CD4-positive, alpha-beta T cell (primary cell): ENCODE data around the gene YIF1A. TPM values are rescaled to one million over a fixed set of nuclear protein-coding genes. Genes with fewer than 3 reads are reported as not detected.
"Not testable (repeated sequence)": the region's sequence is repeated elsewhere in the genome, so short reads cannot be mapped to it uniquely, and the experiment has no call there.

Source experiments
- ATAC-seq: fragments of 200-7000 bp; cut with Tn5 transposase; one replicate; pipeline ENCODE4 v1.10.0; 2022; ENCODE audit warnings: mild to moderate bottlenecking; ENCODE audit not compliant: poor library complexity
- CTCF ChIA-PET: fragments of 350-600 bp; sonication (Branson Sonifier 250); formaldehyde crosslinking; loops from one replicate; lab custom pipeline; 2021; ENCODE audit warnings: antibody characterized with exemption, inconsistent platforms; lab: Charles Lee
- POLR2A ChIA-PET: fragments of 350-600 bp; sonication (Branson Sonifier 250); formaldehyde crosslinking; loops from one replicate; lab custom pipeline; 2021; ENCODE audit warnings: antibody characterized with exemption, inconsistent platforms; lab: Charles Lee
- DNase-seq, 14 experiments: peaks; one replicate each; pipeline ENCODE4 v3.0.0-alpha.2; 2013 to 2020; ENCODE audit warnings: mixed read lengths in 2 of 14
- H3K27ac ChIP-seq, 2 donors: one replicate each; pipeline versions ENCODE4 v1.5.1 to v1.7.0; 2013; ENCODE audit warnings: low read length in 2 of 2, low read depth in 1 of 2, mild to moderate bottlenecking in 1 of 2
- H3K27me3 ChIP-seq, 2 experiments: 1 replicate in 1 of 2; 2 replicates in 1 of 2; pipeline versions ENCODE4 v1.6.1 to v1.7.0; 2013; ENCODE audit warnings: low read length in 2 of 2, control low read depth in 1 of 2, mild to moderate bottlenecking in 1 of 2, moderate library complexity in 1 of 2; ENCODE audit not compliant: insufficient read depth in 2 of 2, control insufficient read depth in 1 of 2
- H3K36me3 ChIP-seq: one replicate; pipeline ENCODE4 v1.6.1; 2013; ENCODE audit warnings: low read length, control low read depth; ENCODE audit not compliant: insufficient read depth
- H3K4me1 ChIP-seq: one replicate; pipeline ENCODE4 v1.6.1; 2013; ENCODE audit warnings: low read length, control low read depth; ENCODE audit not compliant: insufficient read depth
- H3K4me3 ChIP-seq: one replicate; pipeline ENCODE4 v1.5.1; 2013; ENCODE audit warnings: mild to moderate bottlenecking, low read length, moderate library complexity
- H3K9me3 ChIP-seq, 2 experiments: 1 replicate in 1 of 2; 2 replicates in 1 of 2; pipeline versions ENCODE4 v1.6.1 to v1.7.0; 2013; ENCODE audit warnings: low read length in 2 of 2, mild to moderate bottlenecking in 2 of 2, control low read depth in 1 of 2, moderate library complexity in 1 of 2; ENCODE audit not compliant: control insufficient read depth in 1 of 2, insufficient read depth in 1 of 2
- H3K27ac Mint-ChIP-seq: one replicate; pipeline ENCODE4 v1.8.0; 2020; ENCODE audit warnings: mixed read lengths
- H3K27me3 Mint-ChIP-seq: one replicate; pipeline ENCODE4 v1.8.0; 2021; ENCODE audit warnings: mixed read lengths
- H3K36me3 Mint-ChIP-seq: one replicate; pipeline ENCODE4 v1.8.0; 2021; ENCODE audit warnings: low read depth, mixed read lengths
- H3K4me1 Mint-ChIP-seq: one replicate; pipeline ENCODE4 v1.8.0; 2021; ENCODE audit warnings: low read depth, mixed read lengths
- H3K4me3 Mint-ChIP-seq: one replicate; pipeline ENCODE4 v1.8.0; 2020; ENCODE audit warnings: mild to moderate bottlenecking, mixed read lengths
- H3K9me3 Mint-ChIP-seq: one replicate; pipeline ENCODE4 v1.8.0; 2020; ENCODE audit warnings: mixed read lengths
- intact Hi-C, 2 experiments: fragments of 100-400 bp; cut with DNase I in 1 of 2; cut with micrococcal nuclease in 1 of 2; formaldehyde crosslinking; loops; one replicate each; pipeline versions ENCODE4 v1.15.1 to v1.9.0; 2023 to 2025; cut with DNase I, micrococcal nuclease
- total RNA-seq, 174 experiments: library from RNA in 2 of 174; stranded (reverse) in 2 of 174; gene quantifications; one replicate each; pipeline ENCODE4 v1.2.3 and lab custom pipeline; 2021 to 2026
- TF ChIP-seq, protein P1 (sequence below): fragments of 200-600 bp; IDR thresholded peaks from one replicate; pipeline ENCODE4 v1.8.0; 2022; ENCODE audit warnings: antibody characterized with exemption, mild to moderate bottlenecking

Gene YIF1A
- total RNA-seq, 2 experiments from 2014 or later: 17.4 to 21.1 TPM

DNA sequence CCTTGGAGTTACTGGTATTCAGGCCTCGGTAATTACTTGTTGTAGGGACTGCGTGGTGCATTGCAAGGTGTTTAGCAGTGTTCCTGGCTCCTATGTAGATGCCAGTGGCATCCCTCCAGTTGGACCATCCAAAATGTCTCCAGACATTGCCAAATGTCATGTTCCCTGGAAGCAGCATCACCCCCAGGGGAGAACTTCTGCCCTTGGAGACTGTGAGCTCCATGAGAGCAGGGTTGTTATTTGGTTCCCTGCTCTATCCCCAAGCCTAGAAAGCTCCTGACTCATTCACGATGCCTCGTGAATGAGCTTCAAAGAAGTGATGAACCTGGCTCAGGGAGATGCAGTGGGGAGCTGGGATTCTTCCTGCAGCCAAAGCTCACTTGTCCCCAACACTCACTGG, 32.7 kb upstream of the YIF1A start:
- Histone ChIP-seq H3K4me3 (no peak overlapping the region), H3K36me3 (no peaks in the 10 kb centered on the region), H3K9me3 (no peaks in the 10 kb centered on the region), H3K27ac (no peak overlapping the region), H3K27me3 (no peaks in the 10 kb centered on the region), H3K4me1 (peaks cover 44% of the 10 kb centered on the region)
- intact Hi-C loops: no loop called here
- ChIA-PET CTCF (interaction anchor here (1.0 to 1.4 kb wide), 2 partner anchors 9 to 10 kb away, joined by 3 to 4 read pairs; no protein-coding TSS in a partner anchor), POLR2A (interaction anchor here (1.3 kb wide), 1 partner anchor 9 kb away, joined by 6 read pairs; no protein-coding TSS in a partner anchor)
- Mint-ChIP-seq H3K4me3 (no peak overlapping the region), H3K27me3 (no peaks in the 10 kb centered on the region), H3K36me3 (no peaks in the 10 kb centered on the region), H3K4me1 (peaks cover 67% of the 10 kb centered on the region), H3K9me3 (no peaks in the 10 kb centered on the region), H3K27ac (peak overlapping the region; percentile 33)
- TF ChIP-seq, protein P1, sequence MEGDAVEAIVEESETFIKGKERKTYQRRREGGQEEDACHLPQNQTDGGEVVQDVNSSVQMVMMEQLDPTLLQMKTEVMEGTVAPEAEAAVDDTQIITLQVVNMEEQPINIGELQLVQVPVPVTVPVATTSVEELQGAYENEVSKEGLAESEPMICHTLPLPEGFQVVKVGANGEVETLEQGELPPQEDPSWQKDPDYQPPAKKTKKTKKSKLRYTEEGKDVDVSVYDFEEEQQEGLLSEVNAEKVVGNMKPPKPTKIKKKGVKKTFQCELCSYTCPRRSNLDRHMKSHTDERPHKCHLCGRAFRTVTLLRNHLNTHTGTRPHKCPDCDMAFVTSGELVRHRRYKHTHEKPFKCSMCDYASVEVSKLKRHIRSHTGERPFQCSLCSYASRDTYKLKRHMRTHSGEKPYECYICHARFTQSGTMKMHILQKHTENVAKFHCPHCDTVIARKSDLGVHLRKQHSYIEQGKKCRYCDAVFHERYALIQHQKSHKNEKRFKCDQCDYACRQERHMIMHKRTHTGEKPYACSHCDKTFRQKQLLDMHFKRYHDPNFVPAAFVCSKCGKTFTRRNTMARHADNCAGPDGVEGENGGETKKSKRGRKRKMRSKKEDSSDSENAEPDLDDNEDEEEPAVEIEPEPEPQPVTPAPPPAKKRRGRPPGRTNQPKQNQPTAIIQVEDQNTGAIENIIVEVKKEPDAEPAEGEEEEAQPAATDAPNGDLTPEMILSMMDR: no peak
- ATAC-seq (no peak), DNase-seq (no peak)

DNA sequence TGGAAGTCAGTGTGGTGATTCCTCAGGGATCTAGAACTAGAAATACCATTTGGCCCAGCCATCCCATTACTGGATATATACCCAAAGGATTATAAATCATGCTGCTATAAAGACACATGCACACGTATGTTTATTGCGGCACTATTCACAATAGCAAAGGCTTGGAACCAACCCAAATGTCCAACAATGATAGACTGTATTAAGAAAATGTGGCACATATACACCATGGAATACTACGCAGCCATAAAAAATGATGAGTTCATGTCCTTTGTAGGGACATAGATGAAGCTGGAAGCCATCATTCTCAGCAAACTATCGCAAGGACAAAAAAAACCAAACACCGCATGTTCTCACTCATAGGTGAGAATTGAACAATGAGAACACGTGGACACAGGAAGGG, 31.8 kb upstream of the YIF1A start:
- H3K27me3 Mint-ChIP-seq, DNase-seq, CTCF ChIA-PET, H3K4me3 ChIP-seq, H3K27me3 ChIP-seq, H3K9me3 ChIP-seq, H3K27ac ChIP-seq, intact Hi-C loops, H3K4me3 Mint-ChIP-seq, POLR2A ChIA-PET, ATAC-seq, H3K36me3 Mint-ChIP-seq, H3K27ac Mint-ChIP-seq, H3K36me3 ChIP-seq, H3K9me3 Mint-ChIP-seq: not testable (repeated sequence)
- H3K4me1 ChIP-seq: peaks cover 42% of the 10 kb centered on the region
- H3K4me1 Mint-ChIP-seq: peaks cover 65% of the 10 kb centered on the region

DNA sequence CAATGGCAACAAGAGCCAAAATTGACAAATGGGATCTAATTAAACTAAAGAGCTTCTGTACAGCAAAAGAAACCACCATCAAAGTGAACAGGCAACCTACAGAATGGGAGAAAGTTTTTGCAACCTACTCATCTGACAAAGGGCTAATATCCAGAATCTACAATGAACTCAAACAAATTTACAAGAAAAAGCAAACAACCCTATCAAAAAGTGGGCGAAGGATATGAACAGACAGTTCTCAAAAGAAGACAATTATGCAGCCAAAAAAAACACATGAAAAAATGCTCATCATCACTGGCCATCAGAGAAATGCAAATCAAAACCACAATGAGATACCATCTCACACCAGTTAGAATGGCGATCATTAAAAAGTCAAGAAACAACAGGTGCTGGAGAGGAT, 31.3 kb upstream of the YIF1A start:
- H3K9me3 Mint-ChIP-seq, intact Hi-C loops, POLR2A ChIA-PET: not testable (repeated sequence)

DNA sequence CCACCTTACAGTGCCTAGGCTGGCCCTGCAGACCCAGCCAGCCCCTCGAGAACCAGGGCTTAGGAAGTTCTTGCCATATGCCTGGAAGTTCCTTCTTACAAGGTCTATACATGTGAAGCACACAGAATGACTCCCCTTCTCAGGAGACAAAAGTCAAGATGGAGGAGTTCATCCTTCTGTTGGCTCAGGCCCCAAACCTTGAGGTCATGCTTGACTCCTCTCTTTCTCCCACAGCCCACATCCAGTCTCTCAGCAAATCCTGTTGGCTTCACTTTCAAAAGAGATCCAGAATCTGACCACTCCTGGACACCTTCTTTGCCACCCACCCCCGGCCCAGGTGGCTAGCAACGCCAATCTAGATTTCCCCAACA, 29.6 kb upstream of the YIF1A start:
- Histone ChIP-seq H3K9me3 (no peaks in the 10 kb centered on the region), H3K4me1 (peaks cover 51% of the 10 kb centered on the region), H3K36me3 (no peaks in the 10 kb centered on the region), H3K4me3 (peak overlapping the region; percentile 14), H3K27ac (peak overlapping the region; percentile 82 to 91), H3K27me3 (no peaks in the 10 kb centered on the region)
- no peak for DNase-seq
- intact Hi-C loops: no loop called here
- peaks cover 70% of the 10 kb centered on the region for H3K4me1 Mint-ChIP-seq
- peak overlapping the region; percentile 88 for H3K4me3 Mint-ChIP-seq
- ChIA-PET POLR2A (interaction anchor here (0.7 to 2.3 kb wide), 6 partner anchors 8 to 820 kb away, joined by 3 to 12 read pairs (median 6); partner anchors contain the start of genes BRMS1 and YIF1A), CTCF (no interaction called here)
- no peaks in the 10 kb centered on the region for H3K36me3 Mint-ChIP-seq
- no peaks in the 10 kb centered on the region for H3K9me3 Mint-ChIP-seq
- ATAC-seq: no peak
- H3K27me3 Mint-ChIP-seq: no peaks in the 10 kb centered on the region
- peak overlapping the region; percentile 99 for H3K27ac Mint-ChIP-seq
- TF ChIP-seq, protein P1: no peak

More for the DNA sequence above, 31.3 kb upstream of the YIF1A start:
- not testable (repeated sequence) for H3K36me3 Mint-ChIP-seq, H3K4me3 ChIP-seq, H3K27me3 ChIP-seq, H3K9me3 ChIP-seq, H3K36me3 ChIP-seq, H3K27me3 Mint-ChIP-seq, H3K27ac ChIP-seq, H3K4me3 Mint-ChIP-seq, ATAC-seq, DNase-seq
- Mint-ChIP-seq H3K27ac (peak overlapping the region; percentile 42), H3K4me1 (peaks cover 67% of the 10 kb centered on the region)
- peaks cover 40% of the 10 kb centered on the region for H3K4me1 ChIP-seq
- CTCF ChIA-PET: interaction anchor here (1.3 kb wide), 1 partner anchor 38 kb away, joined by 3 read pairs; no protein-coding TSS in a partner anchor
